ENCODE data around the gene TFAP2B. TPM values are rescaled to one million over a fixed set of nuclear protein-coding genes. Genes with fewer than 3 reads are reported as not detected.

The TFAP2B gene
- total RNA-seq, 1 donor from 2014 or later = not detected

Other genes starting within 250 kb of the TFAP2B start
- 2.9 TPM for gene TFAP2D, start 105.3 kb upstream of the TFAP2B start, total RNA-seq

Data from frontal cortex (tissue), 1 donor.